Endodermal cell (in vitro differentiated cells): Measurements from ENCODE around the gene TSPAN11. TPM values are rescaled to one million over a fixed set of nuclear protein-coding genes. Genes with fewer than 3 reads are reported as not detected.

ENCODE experiments used
- DNase-seq: peaks from one replicate; pipeline ENCODE4 v3.0.0-alpha.2; 2017
- H3K27ac ChIP-seq: 2 replicates; pipeline ENCODE4 v1.5.1; 2013; ENCODE audit warnings: mild to moderate bottlenecking, low read depth, low read length, moderate library complexity
- H3K27me3 ChIP-seq: 2 replicates; pipeline ENCODE4 v1.6.1; 2013; ENCODE audit warnings: mild to moderate bottlenecking, low read length, moderate library complexity; ENCODE audit not compliant: insufficient read depth, control insufficient read depth, poor library complexity, severe bottlenecking
- H3K36me3 ChIP-seq: 2 replicates; pipeline ENCODE4 v1.7.0; 2013; ENCODE audit warnings: mild to moderate bottlenecking, low read length, moderate library complexity; ENCODE audit not compliant: control insufficient read depth, insufficient read depth
- H3K4me1 ChIP-seq: one replicate; pipeline ENCODE4 v1.7.0; 2013; ENCODE audit warnings: low read length; ENCODE audit not compliant: control insufficient read depth, insufficient read depth
- H3K4me3 ChIP-seq: 2 replicates; pipeline ENCODE4 v1.5.1; 2013; ENCODE audit warnings: mild to moderate bottlenecking, low read length, moderate library complexity
- H3K9ac ChIP-seq: 2 replicates; pipeline ENCODE4 v1.6.1; 2013; ENCODE audit warnings: mild to moderate bottlenecking, low read length, moderate library complexity; ENCODE audit not compliant: poor library complexity, severe bottlenecking; ENCODE audit errors: extremely low read depth
- H3K9me3 ChIP-seq: 2 replicates; pipeline ENCODE4 v1.6.1; 2013; ENCODE audit warnings: mild to moderate bottlenecking, low read length, moderate library complexity; ENCODE audit not compliant: control insufficient read depth
- H3K27ac Mint-ChIP-seq: 2 replicates; pipeline ENCODE4 v1.8.0; 2020; ENCODE audit warnings: mixed read lengths
- H3K27me3 Mint-ChIP-seq: 2 replicates; pipeline ENCODE4 v1.8.0; 2021; ENCODE audit warnings: mild to moderate bottlenecking, mixed read lengths; ENCODE audit not compliant: insufficient read depth
- H3K36me3 Mint-ChIP-seq: 2 replicates; pipeline ENCODE4 v1.8.0; 2020; ENCODE audit warnings: low read depth, mixed read lengths
- H3K4me1 Mint-ChIP-seq: 2 replicates; pipeline ENCODE4 v1.8.0; 2020; ENCODE audit warnings: mixed read lengths
- H3K4me3 Mint-ChIP-seq: 2 replicates; pipeline ENCODE4 v1.8.0; 2020; ENCODE audit warnings: mild to moderate bottlenecking, moderate library complexity, mixed read lengths
- H3K9me3 Mint-ChIP-seq: 2 replicates; pipeline ENCODE4 v1.8.0; 2020; ENCODE audit warnings: mild to moderate bottlenecking, mixed read lengths
- CTCF ChIP-seq: fragments of 200-600 bp; sonication (generic); conservative IDR thresholded peaks from 2 replicates; pipeline ENCODE4 v1.5.0; 2021; ENCODE audit warnings: antibody characterized with exemption, mild to moderate bottlenecking
- WGBS, 2 experiments: methylation state at CpG; one replicate each; pipeline versions ENCODE4 v1.1.5 to v1.1.7; 2013; ENCODE audit warnings: missing lambda C conversion rate in 2 of 2, mixed read lengths in 1 of 2; ENCODE audit not compliant: insufficient coverage in 1 of 2, insufficient read length in 1 of 2; 5-methylcytosine and 5-hydroxymethylcytosine counted together
- total RNA-seq, 2 donors: library from RNA; stranded (reverse); fragmentation: NEBNext Ultra II Directional in 1 of 2; extraction: Animal tissue kit (Norgen Biotek cat#: 25700) in 1 of 2; gene quantifications; 2 replicates in 1 of 2; 3 replicates in 1 of 2; pipeline ENCODE4 v1.2.1, GENCODE V29; 2021

Gene TSPAN11
- total RNA-seq, 2 donors from 2014 or later = 0.20 to 3.6 TPM

GRCh38 chr12:30934811-30935210 lies 8.3 kb downstream of the TSPAN11 start:
- Histone ChIP-seq H3K4me1 (no peaks in the 10 kb centered on the region), H3K27me3 (peaks cover 2% of the 10 kb centered on the region), H3K9me3 (no peaks in the 10 kb centered on the region), H3K27ac (no peak overlapping the region), H3K4me3 (no peak overlapping the region), H3K36me3 (no peaks in the 10 kb centered on the region), H3K9ac (no peak overlapping the region)
- Mint-ChIP-seq H3K4me1 (no peaks in the 10 kb centered on the region), H3K36me3 (no peaks in the 10 kb centered on the region), H3K9me3 (peaks cover 7% of the 10 kb centered on the region), H3K4me3 (no peak overlapping the region), H3K27ac (no peak overlapping the region), H3K27me3 (peaks cover 21% of the 10 kb centered on the region)
- peak; percentile 24 for DNase-seq
- WGBS, 2 experiments = 97% methylated on average over 2 of the region's 2 CpGs; no CpG with 5 or more reads in 1 of the 2 experiments
- no peak for TF ChIP-seq CTCF

- H3K36me3 ChIP-seq = no peaks in the 10 kb centered on the region
- peaks cover 21% of the 10 kb centered on the region for H3K27me3 Mint-ChIP-seq
- no peaks in the 10 kb centered on the region for H3K9me3 ChIP-seq
- H3K27ac ChIP-seq = no peak overlapping the region
- no peaks in the 10 kb centered on the region for H3K36me3 Mint-ChIP-seq
- no peaks in the 10 kb centered on the region for H3K27me3 ChIP-seq
- WGBS, 2 experiments = 57 to 82% methylated on average over 1 of the region's 2 CpGs
- H3K4me1 Mint-ChIP-seq = peaks cover 1% of the 10 kb centered on the region
- no peak overlapping the region for H3K9ac ChIP-seq
- TF ChIP-seq CTCF = peak; percentile 38
- peaks cover 7% of the 10 kb centered on the region for H3K9me3 Mint-ChIP-seq
- no peak overlapping the region for H3K4me3 ChIP-seq
- no peak overlapping the region for H3K4me3 Mint-ChIP-seq
- H3K27ac Mint-ChIP-seq = no peak overlapping the region
- DNase-seq = peak; percentile 10
- H3K4me1 ChIP-seq = no peaks in the 10 kb centered on the region
Observed at GRCh38 chr12:30936036-30936435, 9.5 kb downstream of the TSPAN11 start.

- Histone ChIP-seq H3K9ac (no peak overlapping the region), H3K27ac (no peak overlapping the region), H3K36me3 (no peaks in the 10 kb centered on the region), H3K4me1 (no peaks in the 10 kb centered on the region), H3K9me3 (no peaks in the 10 kb centered on the region), H3K27me3 (no peaks in the 10 kb centered on the region), H3K4me3 (no peak overlapping the region)
- Mint-ChIP-seq H3K27ac (no peak overlapping the region), H3K27me3 (peaks cover 25% of the 10 kb centered on the region), H3K36me3 (no peaks in the 10 kb centered on the region), H3K9me3 (peaks cover 6% of the 10 kb centered on the region), H3K4me1 (peaks cover 1% of the 10 kb centered on the region), H3K4me3 (no peak overlapping the region)
- no peak for TF ChIP-seq CTCF
- WGBS, 2 experiments = 90 to 95% methylated on average over 3 to 4 of the region's 4 CpGs
- DNase-seq = peak; percentile 35
Observed at GRCh38 chr12:30939234-30939633, 12.7 kb downstream of the TSPAN11 start.
